ENCODE data around the gene KYAT1. TPM values are rescaled to one million over a fixed set of nuclear protein-coding genes. Genes with fewer than 3 reads are reported as not detected.
A peak's percentile ranks its signal among the peaks of the same experiment; 100 is the strongest.

The KYAT1 gene
- total and polyA plus RNA-seq, 8 donors = 6.2 to 9.6 (median 7.2) TPM

DNA sequence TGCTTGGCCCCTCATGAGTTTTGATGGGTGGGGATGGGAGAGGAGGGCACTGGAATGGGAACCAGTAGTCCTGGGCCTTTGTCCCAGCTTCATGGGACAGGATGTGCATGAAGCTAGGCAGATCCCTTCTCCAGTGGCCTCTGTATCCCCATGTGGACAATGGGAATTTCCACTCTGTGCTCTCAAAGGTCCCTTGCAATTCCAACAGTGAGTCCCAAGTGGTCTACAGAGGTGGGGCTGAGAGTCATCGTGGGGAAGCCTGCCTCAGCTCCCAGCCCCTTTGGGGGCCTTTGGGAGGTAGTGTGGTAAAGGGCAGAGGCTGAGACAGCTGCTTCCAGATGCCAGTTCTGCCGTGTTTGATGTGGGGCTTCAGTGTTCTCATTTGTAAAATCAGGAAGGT lies 37.2 kb upstream of the KYAT1 start:
- Histone ChIP-seq H3K27ac (peak overlapping the region in 1 of 2 donors; percentile 77), H3K9me3 (no peaks in the 10 kb centered on the region), H3K27me3 (no peaks in the 10 kb centered on the region), H3K4me3 (no peak overlapping the region), H3K36me3 (peaks cover 0 to 36% of the 10 kb centered on the region in 2 donors), H3K4me1 (peaks cover 30 to 78% of the 10 kb centered on the region in 2 donors)
- no peak for ATAC-seq
- intact Hi-C loops (cut with DNase I) = no loop called here
- TF ChIP-seq, protein P1, sequence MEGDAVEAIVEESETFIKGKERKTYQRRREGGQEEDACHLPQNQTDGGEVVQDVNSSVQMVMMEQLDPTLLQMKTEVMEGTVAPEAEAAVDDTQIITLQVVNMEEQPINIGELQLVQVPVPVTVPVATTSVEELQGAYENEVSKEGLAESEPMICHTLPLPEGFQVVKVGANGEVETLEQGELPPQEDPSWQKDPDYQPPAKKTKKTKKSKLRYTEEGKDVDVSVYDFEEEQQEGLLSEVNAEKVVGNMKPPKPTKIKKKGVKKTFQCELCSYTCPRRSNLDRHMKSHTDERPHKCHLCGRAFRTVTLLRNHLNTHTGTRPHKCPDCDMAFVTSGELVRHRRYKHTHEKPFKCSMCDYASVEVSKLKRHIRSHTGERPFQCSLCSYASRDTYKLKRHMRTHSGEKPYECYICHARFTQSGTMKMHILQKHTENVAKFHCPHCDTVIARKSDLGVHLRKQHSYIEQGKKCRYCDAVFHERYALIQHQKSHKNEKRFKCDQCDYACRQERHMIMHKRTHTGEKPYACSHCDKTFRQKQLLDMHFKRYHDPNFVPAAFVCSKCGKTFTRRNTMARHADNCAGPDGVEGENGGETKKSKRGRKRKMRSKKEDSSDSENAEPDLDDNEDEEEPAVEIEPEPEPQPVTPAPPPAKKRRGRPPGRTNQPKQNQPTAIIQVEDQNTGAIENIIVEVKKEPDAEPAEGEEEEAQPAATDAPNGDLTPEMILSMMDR (IDR thresholded peaks at IDR 0.05) = no peak
- no peak for DNase-seq

DNA sequence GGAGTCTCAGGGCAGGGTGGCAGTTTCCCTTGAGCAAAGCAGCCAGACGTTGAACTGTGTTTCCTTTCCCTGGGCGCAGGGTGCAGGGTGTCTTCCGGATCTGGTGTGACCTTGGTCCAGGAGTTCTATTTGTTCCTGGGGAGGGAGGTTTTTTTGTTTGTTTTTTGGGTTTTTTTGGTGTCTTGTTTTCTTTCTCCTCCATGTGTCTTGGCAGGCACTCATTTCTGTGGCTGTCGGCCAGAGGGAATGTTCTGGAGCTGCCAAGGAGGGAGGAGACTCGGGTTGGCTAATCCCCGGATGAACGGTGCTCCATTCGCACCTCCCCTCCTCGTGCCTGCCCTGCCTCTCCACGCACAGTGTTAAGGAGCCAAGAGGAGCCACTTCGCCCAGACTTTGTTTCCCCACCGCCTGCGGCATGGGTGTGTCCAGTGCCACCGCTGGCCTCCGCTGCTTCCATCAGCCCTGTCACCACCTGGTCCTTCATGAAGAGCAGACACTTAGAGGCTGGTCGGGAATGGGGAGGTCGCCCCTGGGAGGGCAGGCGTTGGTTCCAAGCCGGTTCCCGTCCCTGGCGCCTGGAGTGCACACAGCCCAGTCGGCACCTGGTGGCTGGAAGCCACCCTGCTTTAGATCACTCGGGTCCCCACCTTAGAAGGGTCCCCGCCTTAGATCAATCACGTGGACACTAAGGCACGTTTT lies 35.5 kb upstream of the KYAT1 start:
- peak; percentile 73 to 86 (median 79) for DNase-seq
- Histone ChIP-seq H3K4me1 (peaks cover 44 to 88% of the 10 kb centered on the region in 2 donors), H3K4me3 (no peak overlapping the region)

DNA sequence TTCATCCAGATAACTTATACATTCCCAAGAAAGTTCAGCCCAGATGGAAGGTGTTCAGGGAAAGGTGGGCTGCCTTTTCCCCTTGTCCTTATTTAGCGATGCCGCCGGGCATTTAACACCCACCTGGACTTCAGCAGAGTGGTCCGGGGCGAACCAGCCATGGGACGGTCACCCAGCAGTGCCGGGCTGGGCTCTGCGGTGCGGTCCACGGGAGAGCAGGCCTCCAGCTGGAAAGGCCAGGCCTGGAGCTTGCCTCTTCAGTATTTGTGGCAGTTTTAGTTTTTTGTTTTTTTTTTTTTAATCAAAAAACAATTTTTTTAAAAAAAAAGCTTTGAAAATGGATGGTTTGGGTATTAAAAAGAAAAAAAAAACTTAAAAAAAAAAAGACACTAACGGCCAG lies 35.0 kb upstream of the KYAT1 start:
- H3K4me1 ChIP-seq = peaks cover 45 to 89% of the 10 kb centered on the region in 2 donors
- DNase-seq (no peak), ATAC-seq (no peak)
- no peak overlapping the region for H3K4me3 ChIP-seq
- no peaks in the 10 kb centered on the region for H3K9me3 ChIP-seq
- H3K36me3 ChIP-seq = peaks cover 0 to 36% of the 10 kb centered on the region in 2 donors
- H3K27me3 ChIP-seq = no peaks in the 10 kb centered on the region
- intact Hi-C loops (cut with DNase I) = no loop called here
- TF ChIP-seq, protein P1 (IDR thresholded peaks at IDR 0.05) = no peak
- H3K27ac ChIP-seq = peak overlapping the region; percentile 56 to 81

More for the DNA sequence above, 35.5 kb upstream of the KYAT1 start:
- H3K36me3 ChIP-seq = peaks cover 0 to 36% of the 10 kb centered on the region in 2 donors
- intact Hi-C loops (cut with DNase I) = no loop called here
- peak; percentile 48 for ATAC-seq
- peak overlapping the region; percentile 56 to 81 for H3K27ac ChIP-seq
- TF ChIP-seq, protein P1 (IDR thresholded peaks at IDR 0.05) = no peak
- H3K27me3 ChIP-seq = no peaks in the 10 kb centered on the region
- H3K9me3 ChIP-seq = no peaks in the 10 kb centered on the region

DNA sequence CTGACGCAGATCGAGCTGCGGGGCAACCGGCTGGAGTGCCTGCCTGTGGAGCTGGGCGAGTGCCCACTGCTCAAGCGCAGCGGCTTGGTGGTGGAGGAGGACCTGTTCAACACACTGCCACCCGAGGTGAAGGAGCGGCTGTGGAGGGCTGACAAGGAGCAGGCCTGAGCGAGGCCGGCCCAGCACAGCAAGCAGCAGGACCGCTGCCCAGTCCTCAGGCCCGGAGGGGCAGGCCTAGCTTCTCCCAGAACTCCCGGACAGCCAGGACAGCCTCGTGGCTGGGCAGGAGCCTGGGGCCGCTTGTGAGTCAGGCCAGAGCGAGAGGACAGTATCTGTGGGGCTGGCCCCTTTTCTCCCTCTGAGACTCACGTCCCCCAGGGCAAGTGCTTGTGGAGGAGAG lies 34.5 kb upstream of the KYAT1 start:
- no peaks in the 10 kb centered on the region for H3K9me3 ChIP-seq
- intact Hi-C loops (cut with DNase I) = no loop called here
- peaks cover 0 to 37% of the 10 kb centered on the region in 2 donors for H3K36me3 ChIP-seq
- TF ChIP-seq, protein P1 (IDR thresholded peaks at IDR 0.05) = no peak
- peak overlapping the region; percentile 56 to 81 for H3K27ac ChIP-seq
- peaks cover 46 to 89% of the 10 kb centered on the region in 2 donors for H3K4me1 ChIP-seq
- peak in 2 of 4 donors; percentile 52 to 83 for DNase-seq
- no peak overlapping the region for H3K4me3 ChIP-seq
- no peaks in the 10 kb centered on the region for H3K27me3 ChIP-seq
- peak; percentile 9 for ATAC-seq

DNA sequence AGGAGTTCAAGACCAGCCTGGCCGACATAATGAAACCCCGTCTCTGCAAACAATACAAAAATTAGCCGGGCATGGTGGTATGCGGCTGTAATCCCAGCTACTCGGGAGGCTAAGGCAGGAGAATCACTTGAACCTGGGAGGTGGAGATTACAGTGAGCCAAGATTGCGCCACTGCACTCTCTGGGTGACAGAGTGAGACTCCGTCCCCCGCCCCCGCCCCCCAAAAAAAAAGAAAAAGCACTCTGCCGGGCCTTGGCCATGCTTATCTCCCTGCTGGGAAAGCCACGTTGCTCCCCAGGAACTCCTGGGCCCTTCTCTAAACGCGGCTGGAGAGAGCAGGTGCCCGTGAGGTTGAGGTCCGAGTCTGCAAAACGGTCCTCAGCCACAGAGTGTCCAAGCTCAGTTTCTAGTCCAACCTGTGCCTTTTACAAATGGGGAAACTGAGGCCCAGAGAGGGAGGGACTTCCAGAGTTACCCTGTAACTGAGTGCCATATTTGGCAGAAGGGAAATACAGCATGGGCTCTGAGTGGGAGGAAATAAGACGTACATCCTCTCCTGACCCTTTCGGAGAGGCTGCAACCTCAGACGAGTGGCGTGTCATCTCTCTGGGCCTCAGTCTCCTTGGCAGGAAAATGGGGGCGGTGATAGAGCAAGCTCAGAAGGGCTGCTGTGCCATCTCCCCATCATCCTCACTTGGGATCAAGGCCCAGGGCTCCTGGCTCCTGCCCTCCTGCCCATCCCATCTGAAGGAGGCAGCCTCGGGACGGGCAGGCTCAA lies 32.4 kb upstream of the KYAT1 start:
- ATAC-seq = peak; percentile 6
- Histone ChIP-seq H3K9me3 (no peaks in the 10 kb centered on the region), H3K27me3 (no peaks in the 10 kb centered on the region), H3K4me3 (no peak overlapping the region), H3K36me3 (peaks cover 0 to 58% of the 10 kb centered on the region in 2 donors), H3K4me1 (peaks cover 45 to 90% of the 10 kb centered on the region in 2 donors), H3K27ac (peak overlapping the region; percentile 80 to 91)
- TF ChIP-seq, protein P1 (IDR thresholded peaks at IDR 0.05) = no peak
- intact Hi-C loops (cut with DNase I) = no loop called here
- peak in 1 of 4 donors; percentile 47 for DNase-seq
